Measurements from ENCODE around the gene ANAPC2.

Gene ANAPC2

DNA sequence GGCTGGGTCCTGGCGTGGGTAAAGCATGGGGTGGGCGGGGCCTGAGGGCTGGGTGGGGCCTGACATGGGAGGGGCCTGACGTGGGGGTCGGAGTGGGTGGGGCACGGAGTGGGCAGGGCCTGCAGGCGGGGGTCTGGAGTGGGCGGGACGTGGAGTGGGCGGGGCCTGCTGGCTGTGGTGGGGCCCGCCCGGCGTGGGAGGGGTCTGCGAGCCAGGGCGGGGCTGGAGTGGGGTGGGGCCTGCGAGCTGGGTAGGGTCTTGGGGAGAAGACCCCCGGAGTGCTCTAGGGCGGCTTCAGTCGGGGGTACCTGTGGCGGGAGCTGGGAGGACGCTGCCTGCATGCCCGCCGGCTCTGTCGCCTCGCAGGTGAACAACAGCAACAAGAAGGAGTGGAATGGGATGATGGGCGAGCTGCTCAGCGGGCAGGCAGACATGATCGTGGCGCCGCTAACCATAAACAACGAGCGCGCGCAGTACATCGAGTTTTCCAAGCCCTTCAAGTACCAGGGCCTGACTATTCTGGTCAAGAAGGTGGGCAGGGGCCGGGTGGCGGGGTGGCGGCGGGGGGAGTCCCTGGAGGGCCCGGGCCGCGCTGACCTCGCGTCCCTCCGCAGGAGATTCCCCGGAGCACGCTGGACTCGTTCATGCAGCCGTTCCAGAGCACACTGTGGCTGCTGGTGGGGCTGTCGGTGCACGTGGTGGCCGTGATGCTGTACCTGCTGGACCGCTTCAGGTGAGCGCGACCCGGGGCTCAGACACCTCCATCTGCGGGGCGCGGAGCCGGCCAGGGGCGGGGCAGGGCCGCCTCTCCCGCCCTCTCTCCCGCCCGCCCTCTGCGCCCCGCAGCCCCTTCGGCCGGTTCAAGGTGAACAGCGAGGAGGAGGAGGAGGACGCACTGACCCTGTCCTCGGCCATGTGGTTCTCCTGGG lies 26.5 kb downstream of the ANAPC2 start:
- Histone ChIP-seq H3K9me3 (no peaks in the 10 kb centered on the region), H3K4me3 (ENCODE audit: low read depth in 1 of 2, low read length in 1 of 2) (no peak overlapping the region), H3K36me3 (no peaks in the 10 kb centered on the region), H3K27ac (no peak overlapping the region), H3K4me1 (ENCODE audit: control insufficient read depth in 1 of 2, insufficient read depth in 1 of 2, low read depth in 1 of 2, low read length in 1 of 2) (peaks cover 0 to 7% of the 10 kb centered on the region in 2 experiments), H3K27me3 (peaks cover 100% of the 10 kb centered on the region)
- TF ChIP-seq, protein P1, sequence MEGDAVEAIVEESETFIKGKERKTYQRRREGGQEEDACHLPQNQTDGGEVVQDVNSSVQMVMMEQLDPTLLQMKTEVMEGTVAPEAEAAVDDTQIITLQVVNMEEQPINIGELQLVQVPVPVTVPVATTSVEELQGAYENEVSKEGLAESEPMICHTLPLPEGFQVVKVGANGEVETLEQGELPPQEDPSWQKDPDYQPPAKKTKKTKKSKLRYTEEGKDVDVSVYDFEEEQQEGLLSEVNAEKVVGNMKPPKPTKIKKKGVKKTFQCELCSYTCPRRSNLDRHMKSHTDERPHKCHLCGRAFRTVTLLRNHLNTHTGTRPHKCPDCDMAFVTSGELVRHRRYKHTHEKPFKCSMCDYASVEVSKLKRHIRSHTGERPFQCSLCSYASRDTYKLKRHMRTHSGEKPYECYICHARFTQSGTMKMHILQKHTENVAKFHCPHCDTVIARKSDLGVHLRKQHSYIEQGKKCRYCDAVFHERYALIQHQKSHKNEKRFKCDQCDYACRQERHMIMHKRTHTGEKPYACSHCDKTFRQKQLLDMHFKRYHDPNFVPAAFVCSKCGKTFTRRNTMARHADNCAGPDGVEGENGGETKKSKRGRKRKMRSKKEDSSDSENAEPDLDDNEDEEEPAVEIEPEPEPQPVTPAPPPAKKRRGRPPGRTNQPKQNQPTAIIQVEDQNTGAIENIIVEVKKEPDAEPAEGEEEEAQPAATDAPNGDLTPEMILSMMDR (IDR thresholded peaks at IDR 0.05): no peak

DNA sequence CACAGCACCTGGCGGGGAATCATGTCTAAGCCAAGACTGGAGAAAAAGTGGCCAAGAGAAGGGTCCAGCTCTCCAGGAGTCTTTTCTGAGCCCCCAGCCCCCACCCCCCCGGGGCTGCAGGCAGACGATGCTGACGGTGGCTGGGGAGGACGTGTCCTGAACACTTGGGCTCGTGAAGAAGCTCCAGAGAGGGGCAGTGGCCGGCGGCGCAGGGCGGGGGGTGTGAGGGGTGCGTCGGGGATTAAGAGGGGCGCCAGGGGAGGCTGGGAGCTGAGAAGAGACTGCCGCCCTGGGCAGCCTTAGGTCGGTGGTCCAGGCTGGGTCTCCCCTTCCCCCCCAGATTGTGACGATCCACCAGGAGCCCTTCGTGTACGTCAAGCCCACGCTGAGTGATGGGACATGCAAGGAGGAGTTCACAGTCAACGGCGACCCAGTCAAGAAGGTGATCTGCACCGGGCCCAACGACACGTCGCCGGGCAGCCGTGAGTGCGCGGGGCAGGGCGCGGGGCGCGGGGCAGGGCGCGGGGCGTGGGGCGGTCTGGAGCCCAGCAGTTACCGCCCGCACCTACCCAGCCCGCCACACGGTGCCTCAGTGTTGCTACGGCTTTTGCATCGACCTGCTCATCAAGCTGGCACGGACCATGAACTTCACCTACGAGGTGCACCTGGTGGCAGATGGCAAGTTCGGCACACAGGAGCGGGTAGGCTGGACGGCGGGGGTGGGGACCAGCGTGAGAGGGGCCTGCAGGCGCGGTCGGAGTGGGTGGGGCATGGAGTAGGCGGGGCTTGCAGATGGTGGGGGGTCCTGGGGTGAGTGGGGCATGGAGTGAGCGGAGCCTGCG lies 27.4 kb downstream of the ANAPC2 start:
- Histone ChIP-seq H3K27me3 (peaks cover 100% of the 10 kb centered on the region), H3K4me1 (ENCODE audit: control insufficient read depth in 1 of 2, insufficient read depth in 1 of 2, low read depth in 1 of 2, low read length in 1 of 2) (peaks cover 3 to 7% of the 10 kb centered on the region in 2 experiments)

DNA sequence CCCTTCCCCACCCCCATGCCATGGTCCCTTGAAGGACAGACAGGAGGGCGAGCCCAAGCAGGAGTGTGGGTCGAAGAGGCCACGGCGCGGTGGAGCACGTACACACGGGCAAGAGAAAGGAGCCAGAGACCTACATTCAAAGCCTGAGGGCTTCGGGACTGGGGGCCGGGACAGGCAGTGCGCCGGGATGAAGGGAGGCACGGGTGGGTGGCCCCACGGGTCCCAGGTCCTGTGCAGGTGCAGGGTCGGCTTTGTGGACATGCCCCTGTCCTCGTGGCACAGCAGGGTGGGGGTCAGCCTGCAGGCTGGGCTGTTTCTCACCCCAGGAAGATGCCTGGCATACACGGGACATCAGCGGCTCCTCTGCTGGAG lies 28.3 kb downstream of the ANAPC2 start:
- H3K36me3 ChIP-seq: no peaks in the 10 kb centered on the region
- peaks cover 100% of the 10 kb centered on the region for H3K27me3 ChIP-seq
- H3K4me3 ChIP-seq (ENCODE audit: low read depth in 1 of 2, low read length in 1 of 2): no peak overlapping the region
- peaks cover 3 to 7% of the 10 kb centered on the region in 2 experiments for H3K4me1 ChIP-seq (ENCODE audit: control insufficient read depth in 1 of 2, insufficient read depth in 1 of 2, low read depth in 1 of 2, low read length in 1 of 2)
- no peaks in the 10 kb centered on the region for H3K9me3 ChIP-seq
- no peak overlapping the region for H3K27ac ChIP-seq
- TF ChIP-seq, protein P1 (IDR thresholded peaks at IDR 0.05): no peak

More for the DNA sequence above, 27.4 kb downstream of the ANAPC2 start:
- no peaks in the 10 kb centered on the region for H3K9me3 ChIP-seq
- H3K4me3 ChIP-seq (ENCODE audit: low read depth in 1 of 2, low read length in 1 of 2): no peak overlapping the region
- TF ChIP-seq, protein P1 (IDR thresholded peaks at IDR 0.05): no peak
- H3K36me3 ChIP-seq: no peaks in the 10 kb centered on the region
- no peak overlapping the region for H3K27ac ChIP-seq

DNA sequence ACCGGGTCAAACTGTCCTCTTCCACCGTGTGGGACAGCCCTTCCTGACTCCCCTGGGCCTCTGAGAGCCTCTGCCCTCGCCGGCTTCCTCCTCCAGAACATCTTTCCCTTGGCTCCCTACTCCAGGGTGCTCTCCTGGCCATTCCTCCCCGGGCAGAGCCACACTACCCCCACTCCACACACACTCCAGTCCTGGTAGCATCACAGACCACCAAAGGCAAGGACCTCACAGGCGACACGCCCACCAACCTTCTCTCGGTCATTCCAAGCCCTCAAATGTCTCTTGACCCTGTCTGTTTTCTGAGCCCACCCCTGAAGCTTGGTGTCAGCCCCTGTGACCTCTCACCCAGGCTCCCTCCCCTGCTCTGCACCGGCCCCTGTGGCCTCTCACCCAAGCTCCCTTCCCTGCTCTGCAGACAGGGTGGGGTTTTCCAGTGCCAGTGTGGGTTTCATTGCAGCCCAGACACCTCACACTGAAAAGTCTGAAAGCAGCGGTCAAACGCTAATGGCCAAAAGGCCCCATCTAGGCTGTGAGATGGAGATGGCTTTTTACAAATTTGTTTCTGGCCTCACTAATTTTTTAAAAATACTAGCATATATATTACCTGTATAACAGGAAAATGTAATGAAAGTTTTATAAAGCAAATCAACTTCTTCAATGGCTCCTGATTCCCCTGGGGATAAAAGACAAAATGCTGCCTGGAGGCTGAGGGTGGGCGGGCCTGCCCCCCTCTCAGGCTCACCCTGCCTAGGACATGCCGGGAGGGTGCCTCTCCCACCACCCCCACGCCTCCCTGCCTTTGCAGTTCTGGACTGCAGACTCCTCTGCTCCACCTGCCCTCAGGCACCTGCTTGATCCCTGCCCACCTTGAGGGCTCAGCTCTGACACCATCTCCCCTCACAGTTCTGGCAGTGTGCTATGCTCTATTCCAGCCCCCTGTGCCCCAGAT lies 29.0 kb downstream of the ANAPC2 start:
- H3K4me3 ChIP-seq (ENCODE audit: low read depth in 1 of 2, low read length in 1 of 2): no peak overlapping the region
- H3K4me1 ChIP-seq (ENCODE audit: control insufficient read depth in 1 of 2, insufficient read depth in 1 of 2, low read depth in 1 of 2, low read length in 1 of 2): peaks cover 3 to 7% of the 10 kb centered on the region in 2 experiments
- peaks cover 100% of the 10 kb centered on the region for H3K27me3 ChIP-seq
- H3K27ac ChIP-seq: no peak overlapping the region
- TF ChIP-seq, protein P1 (IDR thresholded peaks at IDR 0.05): no peak
- H3K9me3 ChIP-seq: no peaks in the 10 kb centered on the region
- no peaks in the 10 kb centered on the region for H3K36me3 ChIP-seq

DNA sequence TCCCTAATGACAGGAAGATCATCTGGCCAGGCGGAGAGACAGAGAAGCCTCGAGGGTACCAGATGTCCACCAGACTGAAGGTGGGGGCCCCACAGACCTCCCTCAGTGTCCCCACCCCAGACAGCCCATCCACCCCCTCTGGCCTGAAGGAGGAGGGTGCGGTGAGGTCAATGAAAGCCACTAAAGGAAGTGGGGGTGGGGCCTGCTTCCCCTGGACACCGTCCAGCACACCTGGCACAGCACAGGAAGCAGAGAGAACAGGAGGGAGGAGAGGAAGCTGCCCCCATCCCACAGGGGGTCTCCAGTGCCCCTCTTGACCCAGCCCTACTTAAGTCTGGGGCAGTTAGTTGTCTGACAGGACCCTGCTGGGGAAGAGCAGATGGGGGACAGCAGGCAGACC lies 29.7 kb downstream of the ANAPC2 start:
- H3K27me3 ChIP-seq: peaks cover 95% of the 10 kb centered on the region
- TF ChIP-seq, protein P1 (IDR thresholded peaks at IDR 0.05): no peak
- no peaks in the 10 kb centered on the region for H3K9me3 ChIP-seq
- peaks cover 3 to 7% of the 10 kb centered on the region in 2 experiments for H3K4me1 ChIP-seq (ENCODE audit: control insufficient read depth in 1 of 2, insufficient read depth in 1 of 2, low read depth in 1 of 2, low read length in 1 of 2)
- H3K4me3 ChIP-seq (ENCODE audit: low read depth in 1 of 2, low read length in 1 of 2): no peak overlapping the region
- H3K36me3 ChIP-seq: no peaks in the 10 kb centered on the region
- no peak overlapping the region for H3K27ac ChIP-seq

Data from neutrophil (primary cell).